ENCODE measurements around the gene POLD3.
"Not testable (repeated sequence)": the region's sequence is repeated elsewhere in the genome, so short reads cannot be mapped to it uniquely, and the experiment has no call there.

The POLD3 gene

DNA sequence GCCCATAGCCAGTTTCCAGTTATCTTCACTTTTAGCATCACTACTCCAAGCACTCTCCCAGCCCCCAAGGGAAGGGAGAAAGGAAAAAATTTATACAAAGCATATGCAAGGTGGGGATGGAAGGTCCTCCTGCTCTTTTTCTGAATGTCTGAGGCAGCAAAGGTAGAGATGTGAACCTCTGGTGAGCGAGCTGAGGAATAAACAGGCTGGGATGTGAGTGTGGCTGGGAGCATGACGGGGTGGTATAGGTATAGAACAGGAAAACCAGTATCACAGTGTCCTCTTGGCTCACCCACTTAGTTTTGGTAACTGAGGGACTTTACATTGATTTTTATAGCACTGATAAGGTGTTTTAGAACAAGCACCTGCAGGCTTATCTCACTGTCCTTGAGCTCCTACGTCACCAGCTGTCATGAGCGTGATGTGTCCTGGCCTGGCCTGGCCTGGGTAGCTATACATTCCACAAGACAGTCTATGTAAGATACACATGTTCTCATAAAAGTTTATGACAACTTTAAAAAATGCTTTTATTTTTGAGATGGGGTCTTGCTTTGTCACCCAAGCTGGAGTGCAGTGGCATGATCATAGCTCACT, 10.3 kb upstream of the POLD3 start:
- in situ Hi-C loops (cut with HindIII; ENCODE audit: low sequenced_read_pairs): no loop called here

DNA sequence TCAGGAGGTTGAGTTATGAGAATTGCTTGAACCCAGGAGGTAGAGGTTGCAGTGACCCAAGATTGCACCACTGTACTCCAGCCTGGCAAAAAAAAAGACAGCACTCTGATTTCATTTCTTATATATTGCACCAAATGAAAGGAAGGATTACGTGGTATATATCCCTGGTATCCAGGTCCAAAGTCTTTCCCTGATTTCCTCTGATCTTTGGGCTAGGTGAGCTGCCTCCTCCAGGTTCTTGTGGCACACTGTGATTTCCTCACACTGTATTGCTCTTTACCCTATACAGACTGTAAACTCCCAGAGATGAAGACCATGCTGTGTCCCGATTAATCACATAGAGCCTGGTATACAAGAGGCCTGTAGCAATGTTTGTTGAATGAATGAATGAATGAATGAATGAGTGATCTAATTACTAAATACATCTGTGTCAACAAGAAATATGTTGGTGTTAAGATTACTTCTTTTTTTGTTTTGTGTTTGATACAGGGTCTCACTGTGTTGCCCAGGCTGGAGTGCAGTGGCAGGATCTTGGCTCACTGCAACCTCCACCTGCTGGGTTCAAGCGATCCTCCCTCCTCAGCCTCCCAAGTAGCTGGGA, 9.3 kb upstream of the POLD3 start:
- no peak for TF ChIP-seq CTCF (IDR thresholded peaks at IDR 0.05; ENCODE audit: low read depth, low read length, missing control alignments)

More for the DNA sequence above, 10.3 kb upstream of the POLD3 start:
- no peak overlapping the region for H3K4me3 ChIP-seq (ENCODE audit: low read depth, low read length)
- no peak for DNase-seq (ENCODE audit: low read depth)
- no peak for TF ChIP-seq CTCF (IDR thresholded peaks at IDR 0.05; ENCODE audit: low read depth, low read length, missing control alignments)

GRCh38 chr11:74590492-74590891, 1.9 kb upstream of the POLD3 start:
- in situ Hi-C loops (cut with HindIII; ENCODE audit: low sequenced_read_pairs); H3K4me3 ChIP-seq (ENCODE audit: low read depth, low read length); DNase-seq (ENCODE audit: low read depth): not testable (repeated sequence)

More for the DNA sequence above, 9.3 kb upstream of the POLD3 start:
- in situ Hi-C loops (cut with HindIII; ENCODE audit: low sequenced_read_pairs): no loop called here
- DNase-seq (ENCODE audit: low read depth): no peak
- H3K4me3 ChIP-seq (ENCODE audit: low read depth, low read length): no peak overlapping the region

DNA sequence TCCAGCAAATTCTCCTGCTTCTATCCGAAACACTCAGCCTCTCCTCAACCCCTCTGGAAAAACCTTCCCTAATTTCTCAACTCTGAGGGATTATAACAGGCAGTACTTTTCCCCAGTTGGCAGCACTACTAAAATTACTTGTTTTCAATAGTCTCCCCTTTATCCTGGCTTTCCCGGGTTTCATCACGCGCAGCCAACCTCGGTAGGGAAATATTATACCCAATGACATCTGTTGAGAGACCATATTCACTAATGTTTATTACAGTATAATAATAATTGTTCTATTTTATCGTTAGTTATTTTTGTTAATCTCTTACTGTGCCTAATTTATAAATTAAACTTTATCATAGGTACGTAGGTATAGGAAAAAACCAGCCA, 330 bp upstream of the POLD3 start:
- H3K4me3 ChIP-seq (ENCODE audit: low read depth, low read length): peak overlapping the region; percentile 96
- in situ Hi-C loops (cut with HindIII; ENCODE audit: low sequenced_read_pairs): no loop called here
- TF ChIP-seq CTCF (IDR thresholded peaks at IDR 0.05; ENCODE audit: low read depth, low read length, missing control alignments): no peak
- no peak for DNase-seq (ENCODE audit: low read depth)

GRCh38 chr11:74593463-74593862, 1.1 kb downstream of the POLD3 start:
- in situ Hi-C loops (cut with HindIII; ENCODE audit: low sequenced_read_pairs): no loop called here
- DNase-seq (ENCODE audit: low read depth): no peak
- H3K4me3 ChIP-seq (ENCODE audit: low read depth, low read length): peak overlapping the region; percentile 96
- no peak for TF ChIP-seq CTCF (IDR thresholded peaks at IDR 0.05; ENCODE audit: low read depth, low read length, missing control alignments)

DNA sequence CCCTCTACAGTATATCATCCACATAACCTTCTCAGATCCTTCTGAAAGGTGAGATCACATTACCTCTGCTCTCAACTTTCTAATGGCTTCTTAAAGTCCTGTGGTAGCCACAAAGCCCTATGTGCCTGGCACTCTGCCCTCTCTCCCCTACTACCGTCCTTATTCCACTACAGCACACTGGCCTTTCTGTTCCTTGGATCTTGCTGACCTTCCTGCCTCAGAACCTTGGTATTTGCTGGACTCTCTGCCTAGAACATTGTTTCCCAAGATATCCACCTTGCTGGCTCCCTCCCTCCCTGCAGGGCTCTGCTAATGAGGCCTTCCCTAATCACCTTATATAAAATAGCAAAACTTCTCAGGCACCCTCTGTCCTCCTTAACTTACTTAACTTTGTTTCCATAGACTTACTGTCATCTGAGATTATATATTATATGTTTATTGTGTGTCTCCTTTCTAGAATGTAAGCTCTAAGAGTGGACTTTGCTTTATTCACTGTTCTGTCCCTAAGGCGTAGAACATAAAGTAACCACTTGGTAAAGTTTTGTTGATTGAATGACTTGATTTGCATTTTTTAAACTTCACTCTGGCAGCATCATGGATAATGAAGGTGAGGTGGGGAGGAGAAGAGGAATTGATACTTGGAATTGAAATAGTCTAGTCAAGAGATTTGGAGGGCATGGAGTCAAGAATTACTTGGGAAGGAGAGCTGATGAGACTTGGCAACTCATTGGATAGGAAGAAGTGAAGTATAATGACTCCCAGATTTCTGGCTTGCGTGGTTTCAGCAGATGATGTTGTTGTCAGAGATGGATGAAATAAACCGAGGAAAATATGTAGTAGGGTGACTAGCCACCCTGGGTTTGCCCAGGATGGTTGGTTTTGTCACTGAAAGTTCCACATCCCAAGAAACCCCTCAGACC, 10.5 kb downstream of the POLD3 start:
- no peak overlapping the region for H3K4me3 ChIP-seq (ENCODE audit: low read depth, low read length)
- DNase-seq (ENCODE audit: low read depth): no peak
- in situ Hi-C loops (cut with HindIII; ENCODE audit: low sequenced_read_pairs): no loop called here
- TF ChIP-seq CTCF (IDR thresholded peaks at IDR 0.05; ENCODE audit: low read depth, low read length, missing control alignments): no peak

DNA sequence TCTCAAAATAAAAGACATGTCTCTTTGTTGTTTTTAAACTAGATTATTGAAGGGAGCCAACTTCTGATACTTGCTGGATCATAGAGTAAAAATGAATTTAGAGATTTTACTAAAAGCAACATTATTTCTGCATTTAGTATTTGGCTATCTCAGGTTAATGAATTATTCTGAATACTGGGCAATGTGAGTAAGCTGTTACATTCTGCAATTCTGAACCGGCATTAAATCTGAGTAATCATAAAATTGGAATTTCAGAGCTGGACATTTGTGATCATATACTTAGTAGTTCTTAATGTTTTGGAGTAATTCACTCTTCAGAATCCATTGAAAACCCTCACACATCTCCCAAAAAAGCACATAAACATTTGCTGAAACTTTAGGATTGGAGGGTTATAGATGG, 11.5 kb downstream of the POLD3 start:
- TF ChIP-seq CTCF (IDR thresholded peaks at IDR 0.05; ENCODE audit: low read depth, low read length, missing control alignments): no peak
- in situ Hi-C loops (cut with HindIII; ENCODE audit: low sequenced_read_pairs): no loop called here
- no peak overlapping the region for H3K4me3 ChIP-seq (ENCODE audit: low read depth, low read length)
- no peak for DNase-seq (ENCODE audit: low read depth)

All from astrocyte of the cerebellum (primary cell).